ENCODE data around the gene PLEK. TPM values are rescaled to one million over a fixed set of nuclear protein-coding genes. Genes with fewer than 3 reads are reported as not detected.

Gene PLEK
- total and polyA plus RNA-seq, 9 of the 15 experiments (the other 6 are each of a cell fraction or from before 2014, with no cell fraction given), result 0.14 to 1.2 (median 0.36) TPM

DNA sequence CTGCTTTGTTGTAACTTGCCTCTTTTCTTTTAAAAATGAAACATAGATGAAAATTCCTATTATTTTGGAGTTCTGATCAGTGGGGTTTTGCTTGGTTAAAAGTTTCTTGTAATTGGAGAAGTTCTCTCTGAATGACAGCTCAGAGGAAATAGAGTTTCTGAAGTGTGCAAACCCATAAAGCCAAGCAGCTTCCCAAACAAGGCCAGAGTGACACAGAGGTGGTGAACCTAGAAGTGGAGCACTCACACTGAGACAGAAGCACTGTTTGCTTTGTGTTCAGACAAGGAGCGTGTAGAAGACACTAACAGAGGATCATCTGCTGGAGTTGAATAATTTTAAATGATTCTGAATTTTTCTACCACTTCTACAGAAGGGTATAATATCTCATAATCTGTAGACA lies 52.8 kb downstream of the PLEK start:
- Histone ChIP-seq H3K9me1 (ENCODE audit: control insufficient read depth, insufficient read depth, low read length) (no peaks in the 10 kb centered on the region), H3K27me3 (ENCODE audit: control insufficient read depth in 2 of 2, insufficient read depth in 2 of 2, low read length in 2 of 2) (no peaks in the 10 kb centered on the region), H3K9me3 (replicated peaks; ENCODE audit: control insufficient read depth, insufficient read depth, low read depth, low read length) (no peaks in the 10 kb centered on the region), H2AFZ (ENCODE audit: low read depth, low read length) (0 out of 2 replicates have a peak overlapping the region, but pooled peaks have one; percentile 11), H3K4me2 (ENCODE audit: insufficient read depth, low read length) (no peak overlapping the region), H3K27ac (ENCODE audit: extremely low read depth, low read depth, low read length) (no peak overlapping the region), H3K36me3 (ENCODE audit: control insufficient read depth, insufficient read depth, low read length) (no peaks in the 10 kb centered on the region), H3K4me1 (replicated peaks in 1 of 2; ENCODE audit: control insufficient read depth in 2 of 2, insufficient read depth in 2 of 2, low read length in 2 of 2) (peaks cover 3 to 19% of the 10 kb centered on the region in 2 experiments; a peak in 4 of 5 replicates), H4K20me1 (replicated peaks; ENCODE audit: control insufficient read depth, insufficient read depth, low read length) (no peaks in the 10 kb centered on the region), H3K9ac (ENCODE audit: insufficient read depth in 1 of 2, low read depth in 2 of 2, low read length in 2 of 2) (no peak overlapping the region), H3K79me2 (ENCODE audit: control insufficient read depth, insufficient read depth, low read length) (no peaks in the 10 kb centered on the region), H3K4me3 (no peak overlapping the region)
- intact Hi-C loops (cut with micrococcal nuclease), result no loop called here
- CTCF ChIA-PET (ENCODE audit: low intra/inter-chr PET ratio), result no interaction called here
- DNase-seq (ENCODE audit: extremely low read depth in 1 of 4, low spot score in 3 of 4) (no peak), FAIRE-seq (no peak), ATAC-seq (no peak)
- POLR2A ChIA-PET, result interaction anchor here (1.2 kb wide), 1 partner anchor 14 kb away, joined by 5 read pairs; no protein-coding TSS in a partner anchor
- in situ Hi-C loops (cut with MboI), result no loop called here
- 0 out of 2 replicates have a peak, but pooled peaks have one; percentile 21 for TF ChIP-seq ZNF197 (CRISPR knock-in tag; IDR thresholded peaks at IDR 0.05; ENCODE audit: low read depth)
- no peak for TF ChIP-seq ZFX (CRISPR knock-in tag; IDR thresholded peaks at IDR 0.05)
- TF ChIP-seq, protein P1, sequence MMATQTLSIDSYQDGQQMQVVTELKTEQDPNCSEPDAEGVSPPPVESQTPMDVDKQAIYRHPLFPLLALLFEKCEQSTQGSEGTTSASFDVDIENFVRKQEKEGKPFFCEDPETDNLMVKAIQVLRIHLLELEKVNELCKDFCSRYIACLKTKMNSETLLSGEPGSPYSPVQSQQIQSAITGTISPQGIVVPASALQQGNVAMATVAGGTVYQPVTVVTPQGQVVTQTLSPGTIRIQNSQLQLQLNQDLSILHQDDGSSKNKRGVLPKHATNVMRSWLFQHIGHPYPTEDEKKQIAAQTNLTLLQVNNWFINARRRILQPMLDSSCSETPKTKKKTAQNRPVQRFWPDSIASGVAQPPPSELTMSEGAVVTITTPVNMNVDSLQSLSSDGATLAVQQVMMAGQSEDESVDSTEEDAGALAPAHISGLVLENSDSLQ (IDR thresholded peaks at IDR 0.05), result peak; percentile 49
- BruUV-seq (replicated peaks), result no TSS peak
- WGBS (ENCODE audit: insufficient coverage, low coverage, missing lambda C conversion rate), result 0% methylated on average over 1 of the region's 1 CpG

DNA sequence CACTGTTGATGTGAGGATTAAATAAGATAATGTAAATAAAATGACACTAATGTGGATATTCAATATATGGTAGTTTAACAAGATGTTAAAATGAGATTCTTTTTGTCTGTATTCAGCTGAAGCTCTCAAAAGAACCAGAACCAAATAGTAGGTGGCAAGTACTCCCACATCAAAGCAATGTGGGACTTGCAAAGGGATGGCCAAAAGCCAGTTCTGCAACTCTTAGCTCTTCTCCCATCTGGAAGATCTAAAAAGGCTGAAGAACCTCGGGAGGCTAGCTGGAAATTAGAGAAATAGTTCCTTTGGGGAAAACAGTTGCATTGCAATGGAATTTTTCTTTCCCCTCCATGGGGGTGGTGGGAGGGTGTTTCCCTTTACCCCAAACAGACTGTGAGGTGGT lies 53.3 kb downstream of the PLEK start:
- intact Hi-C loops (cut with micrococcal nuclease), result no loop called here
- H3K4me3 ChIP-seq, result no peak overlapping the region
- H3K79me2 ChIP-seq (ENCODE audit: control insufficient read depth, insufficient read depth, low read length), result no peaks in the 10 kb centered on the region
- no peaks in the 10 kb centered on the region for H3K9me1 ChIP-seq (ENCODE audit: control insufficient read depth, insufficient read depth, low read length)
- no peak overlapping the region for H2AFZ ChIP-seq (ENCODE audit: low read depth, low read length)
- TF ChIP-seq RBM39 (optimal IDR thresholded peaks at IDR 0.05; ENCODE audit: low read depth, low read length), result no peak
- TF ChIP-seq KLF6 (CRISPR knock-in tag; IDR thresholded peaks at IDR 0.05; ENCODE audit: borderline replicate concordance), result no peak
- TF ChIP-seq ARHGAP35 (IDR thresholded peaks at IDR 0.05; ENCODE audit: partially characterized antibody), result no peak
- TF ChIP-seq NR1H2 (CRISPR knock-in tag; IDR thresholded peaks at IDR 0.05), result no peak
- TF ChIP-seq KDM4B (IDR thresholded peaks at IDR 0.05; ENCODE audit: borderline replicate concordance in 2 of 2, low read depth in 1 of 2), result no peak
- no peak for TF ChIP-seq ZBTB7A (IDR thresholded peaks at IDR 0.05; ENCODE audit: borderline replicate concordance, control insufficient read depth, low read depth, low read length)
- no peak for TF ChIP-seq U2AF1 (optimal IDR thresholded peaks at IDR 0.05; ENCODE audit: low read depth, low read length)
- TF ChIP-seq ZFP30 (CRISPR knock-in tag; IDR thresholded peaks at IDR 0.05; ENCODE audit: borderline replicate concordance), result no peak
- no peak for TF ChIP-seq CEBPB (tag; IDR thresholded peaks at IDR 0.05)
- TF ChIP-seq CHD1 (IDR thresholded peaks at IDR 0.05; ENCODE audit: low read length), result no peak
- H3K4me1 ChIP-seq (replicated peaks in 1 of 2; ENCODE audit: control insufficient read depth in 2 of 2, insufficient read depth in 2 of 2, low read length in 2 of 2), result peaks cover 3 to 21% of the 10 kb centered on the region in 2 experiments; a peak in 4 of 5 replicates
- H3K36me3 ChIP-seq (ENCODE audit: control insufficient read depth, insufficient read depth, low read length), result no peaks in the 10 kb centered on the region
- 19% methylated on average over 1 of the region's 1 CpG for WGBS (ENCODE audit: insufficient coverage, low coverage, missing lambda C conversion rate)
- no peaks in the 10 kb centered on the region for H3K27me3 ChIP-seq (ENCODE audit: control insufficient read depth in 2 of 2, insufficient read depth in 2 of 2, low read length in 2 of 2)
- no peak overlapping the region for H3K4me2 ChIP-seq (ENCODE audit: insufficient read depth, low read length)
- H3K9ac ChIP-seq (ENCODE audit: insufficient read depth in 1 of 2, low read depth in 2 of 2, low read length in 2 of 2), result no peak overlapping the region
- POLR2A ChIA-PET, result no interaction called here
- CTCF ChIA-PET (ENCODE audit: low intra/inter-chr PET ratio), result no interaction called here
- H4K20me1 ChIP-seq (replicated peaks; ENCODE audit: control insufficient read depth, insufficient read depth, low read length), result no peaks in the 10 kb centered on the region
- H3K27ac ChIP-seq (ENCODE audit: extremely low read depth, low read depth, low read length), result no peak overlapping the region
- in situ Hi-C loops (cut with MboI), result no loop called here
- ATAC-seq (no peak), DNase-seq (ENCODE audit: extremely low read depth in 1 of 4, low spot score in 3 of 4) (no peak), FAIRE-seq (no peak)
- no TSS peak for BruUV-seq (replicated peaks)
- H3K9me3 ChIP-seq (replicated peaks; ENCODE audit: control insufficient read depth, insufficient read depth, low read depth, low read length), result no peaks in the 10 kb centered on the region
